OCI-M1 (cell line): ENCODE data around the gene ADAM23.

Source experiments
- DNase-seq: peaks from one replicate; lab custom pipeline; 2025; lab: John Stamatoyannopoulos, UW

The ADAM23 gene

DNA sequence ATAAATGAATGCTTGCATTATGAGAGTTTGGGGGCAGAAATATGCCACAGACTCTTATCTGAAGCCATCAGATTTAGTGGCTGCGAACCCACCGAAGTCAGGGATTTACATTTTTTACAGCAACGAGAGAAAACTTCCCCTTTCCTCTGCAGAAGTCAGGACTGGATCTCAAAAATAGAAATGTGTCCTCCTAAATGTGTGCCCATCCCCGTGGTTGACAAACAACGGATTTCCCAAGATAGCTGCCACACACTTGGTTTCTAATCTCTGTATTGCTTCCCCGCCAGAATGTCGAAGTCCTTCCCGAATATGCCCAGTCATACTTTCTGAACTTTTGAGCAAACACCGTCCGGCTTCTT lies 879 bp upstream of the ADAM23 start:
- peak; percentile 77 for DNase-seq

DNA sequence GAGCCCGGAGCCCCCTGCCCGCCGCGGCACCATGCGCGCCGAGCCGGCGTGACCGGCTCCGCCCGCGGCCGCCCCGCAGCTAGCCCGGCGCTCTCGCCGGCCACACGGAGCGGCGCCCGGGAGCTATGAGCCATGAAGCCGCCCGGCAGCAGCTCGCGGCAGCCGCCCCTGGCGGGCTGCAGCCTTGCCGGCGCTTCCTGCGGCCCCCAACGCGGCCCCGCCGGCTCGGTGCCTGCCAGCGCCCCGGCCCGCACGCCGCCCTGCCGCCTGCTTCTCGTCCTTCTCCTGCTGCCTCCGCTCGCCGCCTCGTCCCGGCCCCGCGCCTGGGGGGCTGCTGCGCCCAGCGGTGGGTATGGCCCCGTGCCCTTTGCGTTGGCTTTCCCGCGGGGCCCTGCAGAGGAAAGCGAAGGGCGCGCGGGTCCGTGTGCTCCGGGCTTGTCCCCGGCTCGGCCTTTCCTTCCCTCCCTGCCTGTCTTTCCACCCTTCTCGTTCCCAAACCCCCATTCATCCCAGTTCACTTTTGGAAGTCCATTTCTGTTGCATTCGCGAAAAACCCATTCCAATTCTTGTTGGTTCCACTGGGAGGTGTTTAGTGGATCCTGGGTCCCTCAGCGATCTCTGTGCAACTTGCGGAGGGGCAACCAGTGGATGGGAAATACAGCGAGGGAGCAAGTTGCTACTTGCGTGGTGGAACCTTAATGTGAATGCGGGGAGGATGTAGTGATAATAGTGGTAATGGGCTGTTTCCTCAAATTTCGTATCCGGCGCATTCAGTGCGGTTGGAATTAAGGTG lies 599 bp downstream of the ADAM23 start:
- DNase-seq = no peak

DNA sequence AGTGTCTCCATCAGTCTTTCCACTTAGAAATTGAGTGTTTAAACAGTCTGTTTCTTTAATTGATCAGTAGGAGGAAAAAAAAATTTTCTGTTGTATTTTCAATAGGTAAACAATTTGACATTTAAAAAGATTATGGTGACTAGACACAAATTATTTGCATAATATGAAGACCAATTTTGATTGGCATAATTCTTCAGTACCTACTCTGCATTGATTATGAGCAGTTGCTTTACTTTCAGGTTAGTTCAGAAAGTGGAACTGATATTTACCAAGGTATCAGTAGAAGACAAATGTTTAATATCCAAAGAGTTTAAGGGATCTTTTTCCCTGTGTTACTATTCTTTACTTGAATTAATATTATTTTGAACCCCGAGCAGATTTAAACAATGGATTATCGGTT lies 2.6 kb downstream of the ADAM23 start:
- DNase-seq = no peak

- DNase-seq = no peak
Measured at GRCh38 chr2:206452242-206452641, 8.9 kb downstream of the ADAM23 start.

- no peak for DNase-seq
Measured at GRCh38 chr2:206452750-206453149, 9.4 kb downstream of the ADAM23 start.

DNA sequence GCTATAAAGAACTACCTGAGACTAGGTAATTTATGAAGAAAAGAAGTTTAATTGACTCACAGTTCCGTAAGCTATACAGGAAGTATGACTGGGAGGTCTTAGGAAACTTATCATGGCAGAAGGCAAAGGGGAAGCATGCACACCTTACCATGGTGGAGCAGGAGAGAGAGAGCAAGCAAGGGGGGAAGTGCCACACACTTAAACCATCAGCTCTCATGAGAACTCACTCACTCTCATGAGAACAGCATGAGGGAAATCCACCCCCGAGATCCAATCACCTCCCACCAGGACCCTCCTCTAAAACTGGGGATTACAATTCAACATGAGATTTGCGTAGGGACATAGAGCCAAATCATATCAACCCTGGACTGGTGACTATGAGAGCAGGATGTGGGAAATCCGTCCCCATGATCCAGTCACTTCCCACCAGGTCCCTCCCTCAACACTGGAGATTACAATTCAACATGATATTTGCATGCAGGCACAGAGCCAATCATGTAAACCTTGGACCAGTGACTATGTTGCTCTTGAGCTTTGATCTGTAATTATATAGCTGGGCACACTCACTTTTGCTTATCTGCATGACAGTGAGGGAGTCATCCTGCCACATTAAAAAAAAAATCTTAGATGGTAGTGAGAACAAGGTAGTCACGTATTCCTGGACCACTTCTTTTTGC lies 12.9 kb downstream of the ADAM23 start:
- DNase-seq = peak; percentile 13

DNA sequence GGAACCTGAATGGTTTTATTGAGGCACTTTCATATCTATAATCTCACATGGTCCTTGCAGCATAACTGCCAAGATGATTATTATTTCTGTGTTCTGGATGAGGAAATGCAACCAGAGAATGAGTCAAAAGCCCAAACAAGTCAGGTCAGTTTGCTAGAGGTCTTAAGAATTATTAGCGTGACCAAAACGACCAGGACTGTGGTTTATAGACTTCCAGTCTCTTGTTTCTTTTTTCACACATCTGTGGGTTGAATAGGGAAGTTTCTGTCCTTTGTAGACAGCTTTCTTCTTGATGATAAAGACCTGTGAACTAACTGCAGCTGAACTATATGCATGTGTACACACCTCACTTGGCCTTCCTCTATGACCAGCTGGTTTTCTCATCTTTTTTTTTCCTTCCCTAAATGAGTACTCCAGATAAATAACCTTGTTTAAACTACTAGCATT lies 13.9 kb downstream of the ADAM23 start:
- peak; percentile 56 for DNase-seq

DNA sequence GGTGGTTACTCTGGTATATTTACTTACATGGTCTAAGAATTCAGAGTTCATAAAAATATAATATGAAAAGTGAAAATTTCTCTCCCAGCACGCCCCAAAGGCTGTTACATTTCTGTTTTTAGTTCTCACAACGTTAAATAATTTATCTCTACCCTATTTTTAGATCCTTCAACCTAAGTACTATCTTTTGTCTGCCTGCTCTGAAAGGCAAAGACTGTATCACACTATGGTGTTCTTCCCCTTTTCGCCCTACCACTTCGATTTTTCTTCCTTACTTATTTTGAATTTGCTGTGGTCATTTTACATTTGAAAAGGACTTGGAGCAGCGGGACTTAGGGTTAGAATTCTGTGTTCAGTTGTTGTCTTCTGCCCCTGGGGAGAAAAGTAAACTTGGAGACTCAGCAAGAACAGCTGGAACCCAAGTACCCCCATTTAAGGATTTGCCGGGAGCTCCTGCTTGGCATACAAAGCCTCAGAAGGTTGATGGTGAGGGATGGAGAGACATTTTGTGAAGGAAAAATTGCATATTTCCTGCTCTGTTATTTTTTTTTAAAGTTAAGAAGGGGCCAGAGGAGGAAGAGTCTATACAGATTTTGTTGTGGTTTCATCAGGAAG lies 19.0 kb downstream of the ADAM23 start:
- peak; percentile 31 for DNase-seq

DNA sequence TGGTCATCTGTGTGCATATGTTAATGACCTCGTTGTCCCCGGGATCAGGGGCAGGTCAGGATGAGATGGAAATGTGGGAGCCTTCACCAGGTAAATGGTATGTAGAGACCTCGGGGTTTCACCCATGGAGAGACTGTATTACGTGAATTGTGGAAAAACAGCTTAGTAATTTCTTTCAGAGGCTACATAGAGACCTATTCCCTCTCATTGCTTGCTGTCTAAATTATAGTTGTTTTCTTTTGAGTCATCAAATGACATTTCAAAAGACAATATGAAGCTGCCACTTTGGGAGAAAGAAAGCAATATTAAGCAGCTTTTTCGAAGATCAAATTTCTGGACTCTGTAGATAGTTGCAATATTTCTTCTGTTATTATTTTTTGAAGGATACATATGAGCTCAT lies 20.4 kb downstream of the ADAM23 start:
- no peak for DNase-seq

GRCh38 chr2:206464597-206464996 lies 21.3 kb downstream of the ADAM23 start:
- DNase-seq = no peak

- DNase-seq = no peak
Measured at GRCh38 chr2:206471524-206472062, 28.3 kb downstream of the ADAM23 start.

- peak; percentile 9 for DNase-seq
Measured at GRCh38 chr2:206472094-206472493, 28.8 kb downstream of the ADAM23 start.

DNA sequence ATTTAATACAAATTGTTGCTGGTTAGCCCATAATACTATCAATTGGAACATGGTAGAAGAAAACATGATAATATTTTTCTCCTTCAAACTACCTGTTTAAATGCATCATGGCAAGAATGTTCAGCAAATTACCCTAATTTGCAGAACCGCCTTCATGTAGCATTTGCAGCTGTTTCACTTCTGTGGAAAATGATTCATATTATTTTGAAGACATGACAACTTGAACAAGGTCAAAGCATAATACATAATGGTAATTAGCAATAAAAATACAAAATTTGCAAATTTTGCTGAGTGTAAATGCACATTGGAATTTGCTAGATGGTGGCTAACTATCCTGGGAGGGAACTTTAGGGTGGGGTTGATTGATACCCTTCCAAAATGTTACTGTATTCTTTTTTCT lies 30.8 kb downstream of the ADAM23 start:
- no peak for DNase-seq

DNA sequence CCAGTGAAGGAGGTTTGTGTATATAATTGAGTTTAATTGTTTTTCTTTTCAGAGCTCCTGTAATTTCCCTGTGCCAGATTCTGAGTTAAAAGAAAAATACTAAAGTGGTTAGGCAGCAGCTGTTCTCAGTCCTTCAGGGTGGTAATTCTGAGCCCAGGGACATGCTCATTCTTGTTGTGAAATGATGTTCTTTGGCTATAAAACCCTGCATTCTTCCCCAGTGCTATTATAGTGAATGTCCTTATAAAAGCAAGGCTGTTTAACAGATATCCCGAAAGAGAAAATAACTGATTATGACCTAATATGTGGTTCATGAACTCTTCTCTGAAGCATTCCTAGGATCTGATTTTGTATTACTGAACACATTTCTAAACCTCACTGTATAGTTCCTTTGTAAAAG lies 34.0 kb downstream of the ADAM23 start:
- no peak for DNase-seq

- DNase-seq = no peak
Measured at GRCh38 chr2:206478340-206478739, 35.0 kb downstream of the ADAM23 start.

DNA sequence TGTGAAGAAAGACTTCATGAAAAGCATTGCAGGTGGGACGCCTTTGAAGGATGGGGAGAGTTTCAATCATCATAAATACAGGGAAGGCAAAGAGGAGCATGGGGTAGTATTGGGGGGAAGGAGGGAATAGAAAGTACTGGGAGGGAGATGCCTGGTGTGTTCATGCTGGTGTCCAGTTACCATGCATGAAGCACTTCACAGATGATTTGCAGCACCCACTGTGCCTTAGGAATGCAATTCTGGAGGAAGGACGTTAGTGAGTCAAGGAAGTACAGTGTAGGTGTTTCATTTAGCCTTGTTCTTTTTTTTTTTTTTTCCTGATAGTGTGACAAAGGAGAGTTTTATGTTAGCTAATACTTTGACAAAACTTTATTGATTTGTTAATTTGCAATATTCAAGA lies 36.8 kb downstream of the ADAM23 start:
- DNase-seq = no peak

GRCh38 chr2:206480620-206481019 lies 37.3 kb downstream of the ADAM23 start:
- no peak for DNase-seq

DNA sequence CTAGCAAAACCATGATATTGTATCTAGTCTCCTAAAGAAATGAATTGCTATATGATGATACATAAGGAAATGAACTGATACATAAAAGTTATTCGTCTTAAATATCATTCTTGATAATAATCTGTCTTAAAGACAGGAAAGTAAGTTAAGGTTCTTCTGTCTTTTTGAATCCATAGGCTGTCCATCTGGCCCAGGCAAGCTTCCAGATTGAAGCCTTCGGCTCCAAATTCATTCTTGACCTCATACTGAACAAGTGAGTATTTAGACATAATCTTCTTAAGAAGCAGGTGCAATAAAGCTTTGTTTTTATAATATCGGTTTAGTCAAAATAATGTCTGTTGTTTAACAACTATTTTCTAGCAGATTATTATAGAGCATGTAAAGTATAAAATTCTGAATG lies 37.7 kb downstream of the ADAM23 start:
- DNase-seq = no peak

GRCh38 chr2:206482123-206482522 lies 38.8 kb downstream of the ADAM23 start:
- DNase-seq = peak; percentile 70

DNA sequence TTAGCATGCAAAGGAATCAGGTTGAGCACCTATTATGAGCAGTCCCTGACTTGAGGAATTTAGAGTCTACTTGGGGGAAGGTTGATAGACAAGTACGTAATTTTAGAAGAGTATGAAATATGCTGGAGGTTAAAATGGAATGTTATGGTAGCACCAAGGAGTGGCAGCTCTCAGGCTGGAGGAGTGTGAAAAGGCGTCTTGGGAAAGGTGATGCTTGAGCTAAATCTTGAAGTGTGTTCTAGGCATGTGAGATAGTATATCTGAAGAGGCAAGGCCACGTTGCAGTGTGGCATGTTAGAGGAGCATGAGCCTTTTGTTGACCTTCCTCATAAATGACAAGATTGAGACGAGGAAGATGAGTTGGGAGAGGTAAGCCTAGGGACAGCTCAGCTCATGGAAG lies 39.3 kb downstream of the ADAM23 start:
- no peak for DNase-seq

- no peak for DNase-seq
Measured at GRCh38 chr2:206488053-206488452, 44.7 kb downstream of the ADAM23 start.

- DNase-seq = no peak
Measured at GRCh38 chr2:206488623-206489022, 45.3 kb downstream of the ADAM23 start.

DNA sequence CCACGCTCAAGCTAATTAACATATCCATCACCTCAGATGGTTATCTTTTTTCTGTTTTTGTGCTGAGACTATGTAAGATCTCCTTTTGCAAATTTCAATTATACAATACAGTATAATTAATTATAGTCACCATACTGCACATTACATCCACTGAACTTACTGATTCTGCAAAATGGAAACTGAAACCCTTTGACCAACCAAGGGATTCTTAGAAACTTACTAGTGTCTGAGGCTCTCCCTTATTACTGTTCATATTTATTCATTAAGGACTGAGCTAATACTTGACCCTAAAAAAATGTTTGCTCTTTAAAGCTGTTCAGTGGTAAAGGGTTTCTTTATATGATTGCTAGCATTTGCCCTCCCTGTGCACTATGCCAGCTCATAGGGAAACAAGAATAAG lies 50.7 kb downstream of the ADAM23 start:
- DNase-seq = no peak
